ENCODE measurements around the gene FBXO31.

The FBXO31 gene

DNA sequence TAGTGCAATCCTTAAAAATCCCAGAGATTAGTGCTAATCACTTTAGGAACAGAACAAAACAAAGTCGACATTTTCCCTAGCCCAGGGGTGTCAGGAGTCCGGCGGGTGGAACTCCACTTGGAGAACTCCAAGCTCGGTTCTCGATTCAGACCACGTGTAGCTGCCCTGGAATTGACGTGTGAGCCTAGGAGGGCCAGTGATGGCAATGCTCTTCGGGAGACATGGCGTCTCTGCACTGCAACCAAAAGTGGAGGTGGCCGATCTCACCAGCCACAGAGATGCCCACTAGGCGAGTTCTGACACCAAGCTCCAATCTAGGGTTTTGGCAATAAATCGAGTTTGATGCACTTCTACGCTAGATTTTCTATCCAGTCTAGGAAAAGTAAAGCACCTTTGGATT, 26.2 kb upstream of the FBXO31 start:
- Histone ChIP-seq H3K27ac (ENCODE audit: low read length) (no peak overlapping the region), H3K4me1 (ENCODE audit: low read length) (peaks cover 8% of the 10 kb centered on the region), H3K36me3 (replicated peaks; ENCODE audit: insufficient read depth, low read length) (no peaks in the 10 kb centered on the region), H3K79me2 (ENCODE audit: low read length) (no peaks in the 10 kb centered on the region), H3K4me2 (ENCODE audit: low read depth, low read length) (no peak overlapping the region), H3K4me3 (ENCODE audit: low read length) (no peak overlapping the region), H3K9me3 (replicated peaks; ENCODE audit: insufficient read depth, low read length) (no peaks in the 10 kb centered on the region), H4K20me1 (ENCODE audit: insufficient read depth, low read length) (no peaks in the 10 kb centered on the region), H3K9me2 (replicated peaks; ENCODE audit: insufficient read depth, low read length) (no peaks in the 10 kb centered on the region), H3F3A (ENCODE audit: insufficient read depth, low read length) (peaks cover 16% of the 10 kb centered on the region), H3K27me3 (replicated peaks; ENCODE audit: insufficient read depth, low read length) (no peaks in the 10 kb centered on the region), H2AFZ (ENCODE audit: low read length) (no peak overlapping the region), H3K9ac (ENCODE audit: low read length) (no peak overlapping the region)
- TF ChIP-seq EZH2 (optimal IDR thresholded peaks at IDR 0.05; ENCODE audit: low read depth, low read length) (no peak), EZH2phosphoT487 (IDR thresholded peaks at IDR 0.05; ENCODE audit: low read length) (no peak)
- TF ChIP-seq, protein P1, sequence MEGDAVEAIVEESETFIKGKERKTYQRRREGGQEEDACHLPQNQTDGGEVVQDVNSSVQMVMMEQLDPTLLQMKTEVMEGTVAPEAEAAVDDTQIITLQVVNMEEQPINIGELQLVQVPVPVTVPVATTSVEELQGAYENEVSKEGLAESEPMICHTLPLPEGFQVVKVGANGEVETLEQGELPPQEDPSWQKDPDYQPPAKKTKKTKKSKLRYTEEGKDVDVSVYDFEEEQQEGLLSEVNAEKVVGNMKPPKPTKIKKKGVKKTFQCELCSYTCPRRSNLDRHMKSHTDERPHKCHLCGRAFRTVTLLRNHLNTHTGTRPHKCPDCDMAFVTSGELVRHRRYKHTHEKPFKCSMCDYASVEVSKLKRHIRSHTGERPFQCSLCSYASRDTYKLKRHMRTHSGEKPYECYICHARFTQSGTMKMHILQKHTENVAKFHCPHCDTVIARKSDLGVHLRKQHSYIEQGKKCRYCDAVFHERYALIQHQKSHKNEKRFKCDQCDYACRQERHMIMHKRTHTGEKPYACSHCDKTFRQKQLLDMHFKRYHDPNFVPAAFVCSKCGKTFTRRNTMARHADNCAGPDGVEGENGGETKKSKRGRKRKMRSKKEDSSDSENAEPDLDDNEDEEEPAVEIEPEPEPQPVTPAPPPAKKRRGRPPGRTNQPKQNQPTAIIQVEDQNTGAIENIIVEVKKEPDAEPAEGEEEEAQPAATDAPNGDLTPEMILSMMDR (IDR thresholded peaks at IDR 0.05; ENCODE audit: low read length), result no peak
- DNase-seq, result no peak

DNA sequence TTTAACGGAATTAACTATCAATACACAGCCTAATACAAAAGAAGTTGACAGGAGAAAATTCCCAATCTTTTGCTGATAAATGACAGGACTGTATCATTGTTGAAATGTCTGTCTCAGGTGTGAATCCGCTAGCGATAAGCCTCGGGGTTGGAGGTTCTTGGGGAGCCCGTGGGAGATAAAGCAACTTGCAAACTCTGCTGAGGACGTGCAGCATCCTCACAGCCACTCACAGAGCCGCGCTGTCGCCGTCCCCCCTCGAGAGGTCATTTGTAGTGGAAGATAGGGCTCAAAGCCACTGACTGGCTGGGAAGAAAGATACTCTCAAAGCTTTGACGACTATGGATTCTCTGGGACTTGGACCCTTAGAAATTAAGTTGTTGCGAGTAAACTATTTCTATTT, 25.6 kb upstream of the FBXO31 start:
- Histone ChIP-seq H3K27ac (ENCODE audit: low read length) (no peak overlapping the region), H3K27me3 (replicated peaks; ENCODE audit: insufficient read depth, low read length) (no peaks in the 10 kb centered on the region), H3K4me2 (ENCODE audit: low read depth, low read length) (no peak overlapping the region), H2AFZ (ENCODE audit: low read length) (no peak overlapping the region), H3K4me1 (ENCODE audit: low read length) (peaks cover 8% of the 10 kb centered on the region), H3K36me3 (replicated peaks; ENCODE audit: insufficient read depth, low read length) (no peaks in the 10 kb centered on the region), H3K9me3 (replicated peaks; ENCODE audit: insufficient read depth, low read length) (no peaks in the 10 kb centered on the region), H3K9ac (ENCODE audit: low read length) (no peak overlapping the region), H4K20me1 (ENCODE audit: insufficient read depth, low read length) (no peaks in the 10 kb centered on the region), H3K79me2 (ENCODE audit: low read length) (no peaks in the 10 kb centered on the region), H3F3A (ENCODE audit: insufficient read depth, low read length) (peaks cover 16% of the 10 kb centered on the region), H3K4me3 (ENCODE audit: low read length) (no peak overlapping the region), H3K9me2 (replicated peaks; ENCODE audit: insufficient read depth, low read length) (no peaks in the 10 kb centered on the region)
- DNase-seq, result no peak
- TF ChIP-seq EZH2 (optimal IDR thresholded peaks at IDR 0.05; ENCODE audit: low read depth, low read length) (no peak), EZH2phosphoT487 (IDR thresholded peaks at IDR 0.05; ENCODE audit: low read length) (no peak)
- TF ChIP-seq, protein P1 (IDR thresholded peaks at IDR 0.05; ENCODE audit: low read length), result no peak

GRCh38 chr16:87407511-87408112, 24.0 kb upstream of the FBXO31 start:
- Histone ChIP-seq H3K4me3 (ENCODE audit: low read length) (peak overlapping the region; percentile 27; the same call in 1 of the 2 replicates), H3K9ac (ENCODE audit: low read length) (peak overlapping the region; percentile 33; the same call in 1 of the 2 replicates), H3K4me2 (ENCODE audit: low read depth, low read length) (peak overlapping the region; percentile 52), H3K36me3 (replicated peaks; ENCODE audit: insufficient read depth, low read length) (no peaks in the 10 kb centered on the region), H3K9me2 (replicated peaks; ENCODE audit: insufficient read depth, low read length) (no peaks in the 10 kb centered on the region), H3K79me2 (ENCODE audit: low read length) (no peaks in the 10 kb centered on the region), H3K27me3 (replicated peaks; ENCODE audit: insufficient read depth, low read length) (no peaks in the 10 kb centered on the region), H3K9me3 (replicated peaks; ENCODE audit: insufficient read depth, low read length) (no peaks in the 10 kb centered on the region), H3K27ac (ENCODE audit: low read length) (peak overlapping the region; percentile 67; the same call in 1 of the 2 replicates), H3F3A (ENCODE audit: insufficient read depth, low read length) (peaks cover 16% of the 10 kb centered on the region), H2AFZ (ENCODE audit: low read length) (no peak overlapping the region), H3K4me1 (ENCODE audit: low read length) (peaks cover 8% of the 10 kb centered on the region), H4K20me1 (ENCODE audit: insufficient read depth, low read length) (no peaks in the 10 kb centered on the region)
- no peak for TF ChIP-seq EZH2 (optimal IDR thresholded peaks at IDR 0.05; ENCODE audit: low read depth, low read length)
- TF ChIP-seq EZH2phosphoT487 (IDR thresholded peaks at IDR 0.05; ENCODE audit: low read length), result no peak
- TF ChIP-seq, protein P1 (IDR thresholded peaks at IDR 0.05; ENCODE audit: low read length), result no peak
- peak; percentile 84 for DNase-seq

All from MM.1S (cell line).